ENCODE data around the gene PID1. TPM values are rescaled to one million over a fixed set of nuclear protein-coding genes. Genes with fewer than 3 reads are reported as not detected.

Gene PID1
- total and polyA plus RNA-seq, 4 donors, result 33.4 to 73.2 (median 50.9) TPM

DNA sequence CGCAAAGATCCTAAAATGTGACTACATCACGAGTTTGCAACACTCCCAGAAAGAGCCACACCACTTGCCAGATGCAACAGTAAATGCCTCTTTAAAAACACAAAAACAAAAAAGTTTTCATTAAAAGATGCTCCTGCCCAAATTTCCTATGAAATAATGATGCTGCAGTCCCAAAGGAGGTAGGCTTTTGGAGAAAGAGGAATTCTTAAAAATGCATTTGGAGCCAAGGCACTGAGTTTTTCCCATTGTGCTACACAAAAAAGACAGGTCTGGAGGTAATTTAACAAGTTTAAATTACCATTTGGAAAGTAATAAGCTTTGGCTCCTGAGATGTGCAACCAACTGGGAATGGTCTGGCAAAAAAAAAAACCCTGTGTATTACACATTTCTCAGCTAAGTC lies 145.0 kb downstream of the PID1 start:
- DNase-seq (ENCODE audit: low read depth in 4 of 6, low spot score in 6 of 6), result no peak
- no peaks in the 10 kb centered on the region for H3K36me3 ChIP-seq (ENCODE audit: control insufficient read depth, insufficient read depth, low read length)
- peaks cover 3% of the 10 kb centered on the region for H3K4me1 ChIP-seq (ENCODE audit: control insufficient read depth, insufficient read depth, low read length)
- no peaks in the 10 kb centered on the region for H3K27me3 ChIP-seq (ENCODE audit: control insufficient read depth, insufficient read depth, low read length)
- no peak overlapping the region for H3K27ac ChIP-seq (ENCODE audit: low read depth, low read length)
- peaks cover 1% of the 10 kb centered on the region for H3K9me3 ChIP-seq (ENCODE audit: control insufficient read depth, insufficient read depth, low read length)
- no peak overlapping the region for H3K4me3 ChIP-seq (ENCODE audit: low read depth, low read length)
- WGBS (ENCODE audit: insufficient coverage), result 90% methylated on average over 2 of the region's 2 CpGs

DNA sequence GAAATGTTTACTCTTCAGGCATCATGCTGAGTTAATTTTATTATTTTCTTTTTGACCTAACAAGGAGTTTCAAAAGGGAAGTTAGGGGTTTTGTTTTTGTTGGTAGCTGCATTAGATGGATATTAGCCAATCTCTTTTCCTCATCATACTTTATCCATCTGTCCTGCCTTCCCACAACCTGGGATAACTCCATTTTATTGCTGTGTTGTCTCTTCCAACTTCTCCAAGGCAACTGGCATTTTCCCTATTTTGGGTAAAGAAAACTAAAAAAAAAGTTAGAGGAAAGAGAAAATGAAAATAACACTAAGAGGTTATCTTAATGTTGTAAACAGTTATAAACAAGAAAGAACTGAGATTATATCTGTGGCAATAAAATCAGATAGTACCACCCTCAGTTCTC lies 147.0 kb downstream of the PID1 start:
- Histone ChIP-seq H3K36me3 (ENCODE audit: control insufficient read depth, insufficient read depth, low read length) (no peaks in the 10 kb centered on the region), H3K27me3 (ENCODE audit: control insufficient read depth, insufficient read depth, low read length) (no peaks in the 10 kb centered on the region), H3K4me1 (ENCODE audit: control insufficient read depth, insufficient read depth, low read length) (no peaks in the 10 kb centered on the region), H3K9me3 (ENCODE audit: control insufficient read depth, insufficient read depth, low read length) (peaks cover 1% of the 10 kb centered on the region), H3K27ac (ENCODE audit: low read depth, low read length) (no peak overlapping the region), H3K4me3 (ENCODE audit: low read depth, low read length) (no peak overlapping the region)
- DNase-seq (ENCODE audit: low read depth in 4 of 6, low spot score in 6 of 6), result no peak

DNA sequence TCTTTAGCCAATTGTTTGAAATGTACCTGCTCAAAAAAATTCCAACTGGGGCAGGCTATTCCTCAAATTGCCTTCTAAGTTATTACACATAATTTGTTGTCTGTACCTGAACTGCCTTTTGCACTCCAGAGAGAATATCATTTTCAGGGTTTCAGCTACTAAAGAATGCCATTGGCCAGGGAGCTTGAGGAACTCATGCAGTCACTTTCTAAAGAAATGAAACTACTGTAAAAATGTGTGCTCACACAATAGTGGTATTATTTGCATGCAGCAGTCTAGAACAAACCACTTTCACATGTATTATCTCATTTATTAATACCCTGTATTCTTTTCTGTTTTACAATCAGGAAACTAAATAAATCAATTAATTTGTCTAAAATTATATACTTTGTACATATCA lies 152.2 kb downstream of the PID1 start:
- H3K27me3 ChIP-seq (ENCODE audit: control insufficient read depth, insufficient read depth, low read length), result no peaks in the 10 kb centered on the region
- peaks cover 1% of the 10 kb centered on the region for H3K9me3 ChIP-seq (ENCODE audit: control insufficient read depth, insufficient read depth, low read length)
- no peak overlapping the region for H3K4me3 ChIP-seq (ENCODE audit: low read depth, low read length)
- H3K36me3 ChIP-seq (ENCODE audit: control insufficient read depth, insufficient read depth, low read length), result no peaks in the 10 kb centered on the region
- no peaks in the 10 kb centered on the region for H3K4me1 ChIP-seq (ENCODE audit: control insufficient read depth, insufficient read depth, low read length)
- no peak overlapping the region for H3K27ac ChIP-seq (ENCODE audit: low read depth, low read length)
- DNase-seq (ENCODE audit: low read depth in 4 of 6, low spot score in 6 of 6), result no peak

DNA sequence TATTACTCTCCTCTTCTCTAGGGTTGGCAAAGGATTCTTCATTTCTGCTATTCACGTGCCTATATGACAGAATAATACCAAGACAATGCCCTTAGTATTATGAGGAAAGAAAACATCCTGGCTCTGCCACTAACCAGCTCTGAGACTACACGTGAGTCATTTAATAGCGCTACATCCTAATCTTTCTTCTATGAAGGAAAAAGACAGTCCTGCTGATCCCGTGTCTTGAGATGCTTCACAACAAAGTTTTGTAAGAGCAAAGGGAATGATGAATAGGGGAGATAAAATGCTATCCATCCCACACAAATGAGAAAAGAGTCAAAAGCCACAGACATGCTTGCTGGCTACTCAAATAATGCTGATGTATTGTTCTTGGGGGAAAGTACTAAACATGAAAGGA lies 152.8 kb downstream of the PID1 start:
- Histone ChIP-seq H3K4me1 (ENCODE audit: control insufficient read depth, insufficient read depth, low read length) (no peaks in the 10 kb centered on the region), H3K9me3 (ENCODE audit: control insufficient read depth, insufficient read depth, low read length) (no peaks in the 10 kb centered on the region), H3K27ac (ENCODE audit: low read depth, low read length) (no peak overlapping the region), H3K4me3 (ENCODE audit: low read depth, low read length) (no peak overlapping the region), H3K36me3 (ENCODE audit: control insufficient read depth, insufficient read depth, low read length) (no peaks in the 10 kb centered on the region), H3K27me3 (ENCODE audit: control insufficient read depth, insufficient read depth, low read length) (no peaks in the 10 kb centered on the region)
- no peak for DNase-seq (ENCODE audit: low read depth in 4 of 6, low spot score in 6 of 6)
- no CpG with 5 or more reads among the region's 4 CpGs for WGBS (ENCODE audit: insufficient coverage)

DNA sequence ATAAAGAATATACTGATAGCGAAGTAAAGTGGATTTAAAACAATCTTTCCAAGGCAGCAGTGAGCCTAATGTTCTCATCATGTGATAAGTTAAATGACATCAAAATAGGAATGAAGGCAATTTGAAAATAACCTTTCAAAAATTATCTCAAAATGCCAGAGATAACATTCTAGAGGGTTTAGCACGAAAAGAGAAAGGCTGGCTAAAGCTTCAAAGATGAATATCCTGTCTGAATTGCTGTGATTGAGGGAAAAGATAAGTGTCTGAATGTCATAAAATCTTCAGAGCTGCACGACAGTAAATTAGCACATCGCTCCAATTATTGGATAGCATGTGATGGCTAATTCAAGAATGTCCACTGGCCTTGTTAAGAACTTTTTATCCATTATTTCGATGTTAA lies 159.3 kb downstream of the PID1 start:
- 94% methylated on average over 3 of the region's 5 CpGs for WGBS (ENCODE audit: insufficient coverage)
- DNase-seq (ENCODE audit: low read depth in 4 of 6, low spot score in 6 of 6), result no peak
- Histone ChIP-seq H3K27ac (ENCODE audit: low read depth, low read length) (no peak overlapping the region), H3K27me3 (ENCODE audit: control insufficient read depth, insufficient read depth, low read length) (no peaks in the 10 kb centered on the region), H3K4me1 (ENCODE audit: control insufficient read depth, insufficient read depth, low read length) (no peaks in the 10 kb centered on the region), H3K36me3 (ENCODE audit: control insufficient read depth, insufficient read depth, low read length) (no peaks in the 10 kb centered on the region), H3K4me3 (ENCODE audit: low read depth, low read length) (no peak overlapping the region), H3K9me3 (ENCODE audit: control insufficient read depth, insufficient read depth, low read length) (no peaks in the 10 kb centered on the region)

DNA sequence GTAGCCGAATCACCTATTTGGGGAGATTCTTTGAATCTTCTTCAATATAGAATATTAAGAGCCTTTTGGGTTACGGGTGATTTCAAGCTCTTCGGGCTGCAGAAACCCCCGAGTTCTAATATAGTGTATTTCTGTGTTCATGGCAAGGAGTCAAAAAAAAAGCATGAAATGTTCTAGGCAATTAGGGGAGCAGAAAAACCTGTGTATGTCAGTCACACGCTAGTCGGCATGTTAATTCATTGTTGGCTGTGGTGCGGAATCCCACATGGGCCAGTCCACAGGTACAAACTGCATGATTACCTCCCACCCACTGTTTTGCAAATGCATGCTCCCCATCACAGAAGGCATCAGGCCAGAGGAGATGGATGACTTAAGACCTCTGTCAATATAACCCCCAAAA lies 161.9 kb downstream of the PID1 start:
- H3K4me1 ChIP-seq (ENCODE audit: control insufficient read depth, insufficient read depth, low read length), result no peaks in the 10 kb centered on the region
- no peaks in the 10 kb centered on the region for H3K27me3 ChIP-seq (ENCODE audit: control insufficient read depth, insufficient read depth, low read length)
- no peaks in the 10 kb centered on the region for H3K9me3 ChIP-seq (ENCODE audit: control insufficient read depth, insufficient read depth, low read length)
- DNase-seq (ENCODE audit: low read depth in 4 of 6, low spot score in 6 of 6), result peak in 2 of 6 donors; percentile 33 to 57
- 82% methylated on average over 3 of the region's 7 CpGs for WGBS (ENCODE audit: insufficient coverage)
- H3K27ac ChIP-seq (ENCODE audit: low read depth, low read length), result no peak overlapping the region
- no peak overlapping the region for H3K4me3 ChIP-seq (ENCODE audit: low read depth, low read length)
- H3K36me3 ChIP-seq (ENCODE audit: control insufficient read depth, insufficient read depth, low read length), result no peaks in the 10 kb centered on the region

DNA sequence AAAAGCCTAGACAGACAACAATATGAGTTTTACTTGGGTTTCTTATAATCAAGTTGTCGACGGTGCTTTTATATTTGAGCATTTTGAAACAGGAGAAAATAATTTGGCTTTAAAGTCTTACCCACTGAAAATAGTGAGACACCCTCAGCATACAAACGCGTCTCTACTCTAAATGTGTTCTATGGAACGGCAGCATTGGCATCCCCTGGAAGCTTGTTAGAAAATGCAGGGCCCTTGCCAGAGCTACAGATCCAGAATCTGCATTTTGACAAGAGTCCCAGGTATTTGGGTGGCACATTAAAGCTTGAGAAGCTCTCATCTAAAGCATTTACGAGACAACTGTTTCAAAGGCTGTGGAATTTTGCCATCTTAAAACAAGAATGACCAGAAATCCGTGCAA lies 163.5 kb downstream of the PID1 start:
- WGBS (ENCODE audit: insufficient coverage), result 58% methylated on average over 4 of the region's 7 CpGs
- Histone ChIP-seq H3K27ac (ENCODE audit: low read depth, low read length) (no peak overlapping the region), H3K9me3 (ENCODE audit: control insufficient read depth, insufficient read depth, low read length) (no peaks in the 10 kb centered on the region), H3K27me3 (ENCODE audit: control insufficient read depth, insufficient read depth, low read length) (no peaks in the 10 kb centered on the region), H3K4me3 (ENCODE audit: low read depth, low read length) (no peak overlapping the region), H3K4me1 (ENCODE audit: control insufficient read depth, insufficient read depth, low read length) (no peaks in the 10 kb centered on the region), H3K36me3 (ENCODE audit: control insufficient read depth, insufficient read depth, low read length) (no peaks in the 10 kb centered on the region)
- DNase-seq (ENCODE audit: low read depth in 4 of 6, low spot score in 6 of 6), result peak in 2 of 6 donors; percentile 63 to 93

DNA sequence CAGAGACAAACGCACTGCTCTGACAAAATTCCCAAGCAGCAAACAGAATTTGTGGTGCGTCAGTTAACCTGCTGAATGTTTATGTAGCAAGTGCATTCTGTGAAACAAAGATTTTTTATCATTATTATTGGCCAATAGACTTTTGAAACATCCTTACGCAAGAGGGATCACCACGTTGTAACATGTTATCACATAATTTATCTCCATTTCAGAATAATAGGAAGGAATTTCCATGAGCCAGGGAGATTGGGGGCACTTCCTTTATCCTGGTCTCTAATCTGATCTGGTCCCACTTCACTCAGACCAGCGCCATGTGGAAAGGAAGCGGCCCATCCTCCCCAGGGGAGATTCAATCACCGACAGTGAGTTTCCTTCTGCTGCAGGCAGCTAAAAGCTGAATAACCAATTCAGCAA lies 166.1 kb downstream of the PID1 start:
- 60% methylated on average over 2 of the region's 7 CpGs for WGBS (ENCODE audit: insufficient coverage)
- H3K27me3 ChIP-seq (ENCODE audit: control insufficient read depth, insufficient read depth, low read length), result no peaks in the 10 kb centered on the region
- H3K27ac ChIP-seq (ENCODE audit: low read depth, low read length), result no peak overlapping the region
- H3K36me3 ChIP-seq (ENCODE audit: control insufficient read depth, insufficient read depth, low read length), result no peaks in the 10 kb centered on the region
- H3K9me3 ChIP-seq (ENCODE audit: control insufficient read depth, insufficient read depth, low read length), result no peaks in the 10 kb centered on the region
- no peak overlapping the region for H3K4me3 ChIP-seq (ENCODE audit: low read depth, low read length)
- H3K4me1 ChIP-seq (ENCODE audit: control insufficient read depth, insufficient read depth, low read length), result no peaks in the 10 kb centered on the region
- no peak for DNase-seq (ENCODE audit: low read depth in 4 of 6, low spot score in 6 of 6)

DNA sequence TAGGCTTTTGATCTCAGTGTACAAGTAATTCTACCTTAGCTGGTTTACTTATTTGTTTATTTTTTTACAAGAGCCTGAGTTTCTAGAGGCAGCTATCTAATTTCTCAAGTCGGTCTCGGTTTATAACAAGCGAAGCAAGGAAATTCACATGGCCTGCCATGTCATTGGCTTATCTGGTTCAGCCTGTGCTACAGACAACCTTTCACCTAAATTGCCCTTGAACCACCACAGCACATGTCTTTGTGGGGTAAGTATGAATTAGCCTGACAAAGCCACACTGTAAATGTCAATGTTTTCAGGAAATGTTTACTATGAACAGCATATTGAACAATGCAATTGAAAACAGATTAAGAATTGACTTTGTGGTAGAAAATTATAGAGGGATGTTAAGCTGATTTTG lies 167.1 kb downstream of the PID1 start:
- Histone ChIP-seq H3K9me3 (ENCODE audit: control insufficient read depth, insufficient read depth, low read length) (no peaks in the 10 kb centered on the region), H3K27ac (ENCODE audit: low read depth, low read length) (no peak overlapping the region), H3K36me3 (ENCODE audit: control insufficient read depth, insufficient read depth, low read length) (no peaks in the 10 kb centered on the region), H3K4me3 (ENCODE audit: low read depth, low read length) (no peak overlapping the region), H3K27me3 (ENCODE audit: control insufficient read depth, insufficient read depth, low read length) (no peaks in the 10 kb centered on the region), H3K4me1 (ENCODE audit: control insufficient read depth, insufficient read depth, low read length) (no peaks in the 10 kb centered on the region)
- DNase-seq (ENCODE audit: low read depth in 4 of 6, low spot score in 6 of 6), result no peak
- 100% methylated on average over 3 of the region's 3 CpGs for WGBS (ENCODE audit: insufficient coverage)

DNA sequence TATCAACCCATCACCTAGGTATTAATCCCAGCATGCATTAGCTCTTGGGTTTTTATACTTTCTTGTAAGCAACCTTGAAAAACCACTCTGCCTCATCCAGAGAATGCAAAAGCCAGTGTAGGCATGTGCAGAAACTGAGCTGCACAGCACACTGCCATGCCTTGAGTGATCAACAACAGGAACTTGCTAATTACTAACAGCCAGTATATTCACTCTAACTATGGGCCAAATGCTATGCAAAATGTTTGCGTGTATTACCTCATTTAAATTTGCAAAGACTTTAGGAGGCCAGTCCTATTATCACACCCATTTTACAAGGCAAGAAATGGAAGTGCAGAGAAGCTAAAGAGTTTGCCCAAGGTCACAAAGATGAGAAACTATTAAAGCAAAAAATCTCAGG lies 169.8 kb downstream of the PID1 start:
- no CpG with 5 or more reads among the region's 1 CpG for WGBS (ENCODE audit: insufficient coverage)
- Histone ChIP-seq H3K27ac (ENCODE audit: low read depth, low read length) (no peak overlapping the region), H3K36me3 (ENCODE audit: control insufficient read depth, insufficient read depth, low read length) (no peaks in the 10 kb centered on the region), H3K9me3 (ENCODE audit: control insufficient read depth, insufficient read depth, low read length) (no peaks in the 10 kb centered on the region), H3K4me3 (ENCODE audit: low read depth, low read length) (no peak overlapping the region), H3K4me1 (ENCODE audit: control insufficient read depth, insufficient read depth, low read length) (no peaks in the 10 kb centered on the region), H3K27me3 (ENCODE audit: control insufficient read depth, insufficient read depth, low read length) (no peaks in the 10 kb centered on the region)
- no peak for DNase-seq (ENCODE audit: low read depth in 4 of 6, low spot score in 6 of 6)

Data from spinal cord (tissue), 10 donors.